ENCODE data around the gene NFE2L1. TPM values are rescaled to one million over a fixed set of nuclear protein-coding genes. Genes with fewer than 3 reads are reported as not detected.

Gene NFE2L1
- total RNA-seq, 4 donors from 2014 or later: 173 to 242 (median 211) TPM

DNA sequence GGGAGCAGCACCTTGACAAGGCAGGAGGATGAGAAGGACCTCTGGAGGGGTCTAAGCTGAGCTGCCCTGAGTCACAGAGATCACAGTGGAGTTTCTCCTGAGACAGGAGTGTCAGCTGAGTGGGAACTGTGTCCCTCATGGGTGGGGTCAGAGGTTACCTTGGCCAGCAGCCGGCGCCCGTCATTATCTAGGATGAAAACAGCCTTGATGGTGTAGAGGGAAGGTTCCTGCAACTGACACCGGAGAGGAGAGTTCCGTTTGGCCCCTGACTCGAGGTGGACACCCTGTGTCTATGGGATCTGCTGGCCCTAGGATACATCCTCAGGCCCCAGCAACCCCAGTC is 11.5 kb upstream of the NFE2L1 start:
- H3K27ac ChIP-seq: peak overlapping the region; percentile 65 to 77 (median 70)
- H3K4me3 ChIP-seq: peak overlapping the region in 2 of 4 donors; percentile 53 to 64
- in situ Hi-C loops (cut with MboI; ENCODE audit: low pct_ligation_motif_present in 1 of 4, low pct_unique_long_range_greater_than_20kb in 1 of 4, low sequenced_read_pairs in 3 of 4) (loop anchor here in 1 of 4 donors (10.0 kb wide), 2 partner anchors 58 to 98 kb away; no protein-coding TSS in a partner anchor), intact Hi-C loops (cut with DNase I; ENCODE audit: low total_unique reads) (no loop called here)
- TF ChIP-seq EP300 (IDR thresholded peaks at IDR 0.05; ENCODE audit: low read depth) (no peak), POLR2AphosphoS5 (IDR thresholded peaks at IDR 0.05) (no peak), POLR2A (IDR thresholded peaks at IDR 0.05) (no peak), CTCF (IDR thresholded peaks at IDR 0.05) (no peak)
- H3K36me3 ChIP-seq: no peaks in the 10 kb centered on the region
- no peak for DNase-seq
- 29% methylated on average over 6 of the region's 6 CpGs; no CpG with 5 or more reads in 1 of the 2 donors for WGBS, 2 donors (ENCODE audit: low coverage in 1 of 2)
- no peaks in the 10 kb centered on the region for H3K9me3 ChIP-seq
- peaks cover 38% of the 10 kb centered on the region for H3K27me3 ChIP-seq
- H3K4me1 ChIP-seq: peaks cover 0 to 16% (median 7%) of the 10 kb centered on the region in 4 donors

- WGBS, 2 donors (ENCODE audit: low coverage in 1 of 2): 3% methylated on average over 55 of the region's 73 CpGs; no CpG with 5 or more reads in 1 of the 2 donors
- TF ChIP-seq POLR2A (IDR thresholded peaks at IDR 0.05) (no peak), EP300 (IDR thresholded peaks at IDR 0.05; ENCODE audit: low read depth) (no peak), POLR2AphosphoS5 (IDR thresholded peaks at IDR 0.05) (peak in 1 of 3 donors; percentile 21), CTCF (IDR thresholded peaks at IDR 0.05) (peak; percentile 49 to 63 (median 53))
- intact Hi-C loops (cut with DNase I; ENCODE audit: low total_unique reads): no loop called here
- H3K27me3 ChIP-seq: peaks cover 38% of the 10 kb centered on the region
- H3K36me3 ChIP-seq: no peaks in the 10 kb centered on the region
- peak within 1 kb of the TSS; percentile 65 to 77 (median 70) for H3K27ac ChIP-seq
- H3K4me1 ChIP-seq: peaks cover 0 to 16% (median 7%) of the 10 kb centered on the region in 4 donors
- DNase-seq: peak; percentile 69
- in situ Hi-C loops (cut with MboI; ENCODE audit: low pct_ligation_motif_present in 1 of 4, low pct_unique_long_range_greater_than_20kb in 1 of 4, low sequenced_read_pairs in 3 of 4): loop anchor here in 1 of 4 donors (10.0 kb wide), 2 partner anchors 58 to 98 kb away; no protein-coding TSS in a partner anchor
- no peaks in the 10 kb centered on the region for H3K9me3 ChIP-seq
- peak within 1 kb of the TSS; percentile 36 to 64 (median 52) for H3K4me3 ChIP-seq
Observed at GRCh38 chr17:48037036-48037837, 10.9 kb upstream of the NFE2L1 start, which contains the start of gene COPZ2. COPZ2 (minus strand) TSS chr17:48037797; CDS start chr17:48037777, 20 bp downstream.

GRCh38 chr17:48037838-48038323 is 10.3 kb upstream of the NFE2L1 start:
- whole genome bisulfite sequencing, 2 donors (ENCODE audit: low coverage in 1 of 2): 25 to 60% methylated on average over 2 to 7 of the region's 19 CpGs
- Histone ChIP-seq H3K9me3 (no peaks in the 10 kb centered on the region), H3K27ac (peak overlapping the region; percentile 39 to 77 (median 61)), H3K4me1 (peaks cover 0 to 16% (median 7%) of the 10 kb centered on the region in 4 donors), H3K36me3 (no peaks in the 10 kb centered on the region), H3K27me3 (peaks cover 38% of the 10 kb centered on the region), H3K4me3 (peak overlapping the region in 3 of 4 donors; percentile 50 to 64 (median 53))
- intact Hi-C loops (cut with DNase I; ENCODE audit: low total_unique reads) (no loop called here), in situ Hi-C loops (cut with MboI; ENCODE audit: low pct_ligation_motif_present in 1 of 4, low pct_unique_long_range_greater_than_20kb in 1 of 4, low sequenced_read_pairs in 3 of 4) (loop anchor here in 1 of 4 donors (10.0 kb wide), 2 partner anchors 57 to 97 kb away; no protein-coding TSS in a partner anchor)
- TF ChIP-seq EP300 (IDR thresholded peaks at IDR 0.05; ENCODE audit: low read depth) (no peak), POLR2A (IDR thresholded peaks at IDR 0.05) (no peak), POLR2AphosphoS5 (IDR thresholded peaks at IDR 0.05) (no peak), CTCF (IDR thresholded peaks at IDR 0.05) (no peak)
- no peak for DNase-seq

DNA sequence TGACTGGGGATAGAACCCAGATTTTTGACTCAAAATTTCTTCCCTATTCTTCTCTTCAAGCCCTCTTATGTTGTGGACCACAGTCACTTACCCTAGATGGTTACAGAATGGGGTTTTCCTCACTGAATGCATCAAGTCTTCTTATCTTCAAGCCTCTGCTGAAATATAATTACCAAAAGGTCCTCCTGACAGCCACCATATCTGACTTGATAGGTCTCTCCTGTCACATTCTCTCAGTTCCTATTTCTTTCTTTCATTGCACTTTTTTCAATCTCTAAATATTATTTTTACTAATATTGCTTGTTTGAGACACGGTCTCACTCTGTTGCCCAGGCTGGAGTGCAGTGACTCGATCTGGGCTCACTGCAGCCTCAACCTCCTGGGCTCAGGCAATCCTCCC is 9.5 kb upstream of the NFE2L1 start:
- H3K9me3 ChIP-seq: no peaks in the 10 kb centered on the region
- DNase-seq: no peak
- in situ Hi-C loops (cut with MboI; ENCODE audit: low pct_ligation_motif_present in 1 of 4, low pct_unique_long_range_greater_than_20kb in 1 of 4, low sequenced_read_pairs in 3 of 4) (loop anchor here in 1 of 4 donors (10.0 kb wide), 2 partner anchors 56 to 96 kb away; no protein-coding TSS in a partner anchor), intact Hi-C loops (cut with DNase I; ENCODE audit: low total_unique reads) (no loop called here)
- H3K4me1 ChIP-seq: peaks cover 0 to 16% (median 7%) of the 10 kb centered on the region in 4 donors
- no peak overlapping the region for H3K4me3 ChIP-seq
- no peaks in the 10 kb centered on the region for H3K36me3 ChIP-seq
- 87 to 89% methylated on average over 2 of the region's 2 CpGs for WGBS, 2 donors (ENCODE audit: low coverage in 1 of 2)
- peaks cover 38% of the 10 kb centered on the region for H3K27me3 ChIP-seq
- no peak overlapping the region for H3K27ac ChIP-seq
- TF ChIP-seq POLR2AphosphoS5 (IDR thresholded peaks at IDR 0.05) (no peak), POLR2A (IDR thresholded peaks at IDR 0.05) (no peak), EP300 (IDR thresholded peaks at IDR 0.05; ENCODE audit: low read depth) (no peak), CTCF (IDR thresholded peaks at IDR 0.05) (no peak)
